Osteocyte (in vitro differentiated cells): Measurements from ENCODE around the gene TAC4. TPM values are rescaled to one million over a fixed set of nuclear protein-coding genes. Genes with fewer than 3 reads are reported as not detected.

Experiments used
- DNase-seq: peaks from one replicate; pipeline ENCODE4 v3.0.0; 2021; ENCODE audit warnings: mixed read lengths; ENCODE audit not compliant: unreplicated experiment; ENCODE audit errors: extremely low spot score
- H3K27ac Mint-ChIP-seq: one replicate; pipeline ENCODE4 v1.8.0; 2021; ENCODE audit warnings: mild to moderate bottlenecking, mixed read lengths; ENCODE audit not compliant: unreplicated experiment
- H3K27me3 Mint-ChIP-seq: one replicate; pipeline ENCODE4 v1.8.0; 2021; ENCODE audit warnings: mixed read lengths; ENCODE audit not compliant: unreplicated experiment
- H3K36me3 Mint-ChIP-seq: one replicate; pipeline ENCODE4 v1.8.0; 2021; ENCODE audit warnings: mixed read lengths; ENCODE audit not compliant: unreplicated experiment
- H3K4me1 Mint-ChIP-seq: one replicate; pipeline ENCODE4 v1.8.0; 2021; ENCODE audit warnings: mixed read lengths; ENCODE audit not compliant: unreplicated experiment
- H3K4me3 Mint-ChIP-seq: one replicate; pipeline ENCODE4 v1.8.0; 2021; ENCODE audit warnings: mild to moderate bottlenecking, moderate library complexity, mixed read lengths; ENCODE audit not compliant: unreplicated experiment
- H3K9me3 Mint-ChIP-seq: one replicate; pipeline ENCODE4 v1.8.0; 2021; ENCODE audit warnings: mixed read lengths; ENCODE audit not compliant: unreplicated experiment
- total RNA-seq: library from RNA; stranded (reverse); gene quantifications from 2 replicates; pipeline ENCODE4 v1.2.1, GENCODE V29; 2021
- TF ChIP-seq, protein P1 (sequence below): fragments of 200-600 bp; sonication (generic); IDR thresholded peaks from 2 replicates; pipeline ENCODE4 v1.5.0; 2021; ENCODE audit warnings: antibody characterized with exemption, mild to moderate bottlenecking, moderate library complexity

The TAC4 gene
- total RNA-seq, 1 donor from 2014 or later, result not detected

DNA sequence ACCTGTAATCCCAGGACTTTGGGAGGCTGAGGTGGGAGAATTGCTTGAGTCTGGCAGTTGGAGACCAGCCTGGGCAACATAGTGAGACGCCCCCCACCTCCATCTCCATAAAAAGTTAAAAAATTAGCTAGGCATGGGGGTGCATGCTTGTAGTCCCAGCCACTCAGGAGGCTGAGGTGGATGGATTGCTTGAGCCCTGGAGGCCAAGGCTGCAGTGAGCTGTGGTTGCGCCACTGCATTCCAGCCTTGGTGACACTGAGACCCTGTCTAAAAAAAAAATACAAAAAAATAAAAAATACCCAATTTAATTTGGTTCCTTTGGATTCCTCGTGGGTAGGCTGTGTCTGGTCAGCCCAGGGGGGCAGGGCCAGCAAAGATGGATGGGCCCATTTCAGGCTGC, 26.1 kb upstream of the TAC4 start:
- TF ChIP-seq, protein P1, sequence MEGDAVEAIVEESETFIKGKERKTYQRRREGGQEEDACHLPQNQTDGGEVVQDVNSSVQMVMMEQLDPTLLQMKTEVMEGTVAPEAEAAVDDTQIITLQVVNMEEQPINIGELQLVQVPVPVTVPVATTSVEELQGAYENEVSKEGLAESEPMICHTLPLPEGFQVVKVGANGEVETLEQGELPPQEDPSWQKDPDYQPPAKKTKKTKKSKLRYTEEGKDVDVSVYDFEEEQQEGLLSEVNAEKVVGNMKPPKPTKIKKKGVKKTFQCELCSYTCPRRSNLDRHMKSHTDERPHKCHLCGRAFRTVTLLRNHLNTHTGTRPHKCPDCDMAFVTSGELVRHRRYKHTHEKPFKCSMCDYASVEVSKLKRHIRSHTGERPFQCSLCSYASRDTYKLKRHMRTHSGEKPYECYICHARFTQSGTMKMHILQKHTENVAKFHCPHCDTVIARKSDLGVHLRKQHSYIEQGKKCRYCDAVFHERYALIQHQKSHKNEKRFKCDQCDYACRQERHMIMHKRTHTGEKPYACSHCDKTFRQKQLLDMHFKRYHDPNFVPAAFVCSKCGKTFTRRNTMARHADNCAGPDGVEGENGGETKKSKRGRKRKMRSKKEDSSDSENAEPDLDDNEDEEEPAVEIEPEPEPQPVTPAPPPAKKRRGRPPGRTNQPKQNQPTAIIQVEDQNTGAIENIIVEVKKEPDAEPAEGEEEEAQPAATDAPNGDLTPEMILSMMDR, result no peak

DNA sequence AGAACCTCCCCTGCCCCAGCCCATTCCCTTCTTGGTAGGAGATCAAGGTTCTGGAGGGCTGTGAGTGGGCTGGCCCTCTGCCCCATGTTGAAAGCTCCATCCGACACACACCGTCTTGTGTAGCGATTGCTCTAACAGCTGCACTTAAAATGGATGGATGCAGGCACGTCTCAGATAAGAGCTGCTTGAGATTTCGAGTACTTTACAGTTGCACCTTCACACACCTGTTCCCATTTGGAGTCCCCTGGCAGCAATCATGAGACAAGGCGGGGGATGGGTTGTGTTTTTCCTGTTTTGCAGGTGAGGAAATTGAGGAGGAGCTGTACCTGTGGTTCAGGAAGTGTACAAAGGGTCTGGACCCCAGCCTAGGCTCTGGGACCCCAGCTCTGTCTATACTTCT, 25.6 kb upstream of the TAC4 start:
- no peak overlapping the region for H3K27ac Mint-ChIP-seq
- no peaks in the 10 kb centered on the region for H3K4me1 Mint-ChIP-seq
- no peaks in the 10 kb centered on the region for H3K9me3 Mint-ChIP-seq
- TF ChIP-seq, protein P1, result no peak
- peaks cover 38% of the 10 kb centered on the region for H3K27me3 Mint-ChIP-seq
- no peak overlapping the region for H3K4me3 Mint-ChIP-seq
- H3K36me3 Mint-ChIP-seq, result no peaks in the 10 kb centered on the region
- DNase-seq, result no peak

More for the DNA sequence above, 26.1 kb upstream of the TAC4 start:
- Mint-ChIP-seq H3K27ac (no peak overlapping the region), H3K9me3 (no peaks in the 10 kb centered on the region), H3K36me3 (no peaks in the 10 kb centered on the region), H3K4me1 (no peaks in the 10 kb centered on the region), H3K27me3 (peaks cover 35% of the 10 kb centered on the region), H3K4me3 (no peak overlapping the region)
- DNase-seq, result no peak

DNA sequence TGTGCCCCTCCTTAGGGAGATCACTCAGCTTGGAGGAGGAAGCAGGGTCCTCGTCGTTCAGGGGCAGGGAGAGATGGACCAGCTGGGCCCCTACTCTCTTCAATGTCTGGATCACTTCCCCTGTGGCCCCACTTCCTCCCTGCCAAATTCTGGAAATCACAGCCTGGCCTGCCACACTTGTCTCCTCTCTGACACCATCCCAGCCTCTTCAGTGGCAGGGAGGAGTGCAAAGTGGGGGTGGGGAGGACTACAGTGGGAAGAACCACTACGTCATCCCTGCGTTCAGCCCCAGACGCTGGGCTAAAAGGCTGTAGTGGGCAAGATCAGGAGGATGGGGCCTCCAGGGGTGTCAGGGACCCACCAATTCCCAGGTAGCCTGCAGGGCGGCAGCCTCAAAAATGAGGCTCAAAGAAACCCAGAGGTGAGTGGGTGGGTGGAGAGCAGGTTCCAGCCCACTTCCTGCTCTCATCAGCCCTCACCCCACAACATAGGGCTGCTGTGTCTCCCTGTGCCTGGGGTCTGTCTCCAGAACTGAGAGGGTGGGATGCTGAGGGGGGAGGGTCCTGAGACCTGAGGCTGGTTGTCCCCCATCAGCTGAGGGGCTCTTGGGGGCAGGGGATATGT, 25.0 kb upstream of the TAC4 start:
- no peak for DNase-seq
- Mint-ChIP-seq H3K9me3 (no peaks in the 10 kb centered on the region), H3K4me3 (no peak overlapping the region), H3K4me1 (no peaks in the 10 kb centered on the region), H3K36me3 (no peaks in the 10 kb centered on the region), H3K27me3 (peaks cover 36% of the 10 kb centered on the region), H3K27ac (no peak overlapping the region)
- TF ChIP-seq, protein P1, result no peak

DNA sequence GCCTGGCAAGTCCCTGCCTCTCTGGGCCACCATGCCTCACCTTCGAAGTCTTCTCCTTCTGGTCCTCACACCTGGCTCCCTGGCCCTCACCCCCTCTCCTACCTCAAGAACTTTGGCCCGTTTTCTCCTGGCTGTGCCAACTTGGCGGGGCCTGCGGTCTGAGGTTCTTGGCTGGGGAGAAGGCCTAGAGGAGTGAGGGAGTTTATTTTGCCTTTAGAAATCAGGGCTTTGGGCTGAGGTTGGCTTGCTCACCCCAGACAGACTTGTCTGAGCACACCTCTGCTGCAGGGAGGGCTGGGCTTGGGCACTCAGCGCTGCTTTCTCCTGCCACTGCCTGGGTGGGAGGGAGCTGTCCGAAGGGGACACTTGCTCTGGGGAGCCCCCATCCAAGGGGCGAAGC, 23.3 kb upstream of the TAC4 start:
- H3K36me3 Mint-ChIP-seq, result no peaks in the 10 kb centered on the region
- no peak for DNase-seq
- H3K4me3 Mint-ChIP-seq, result no peak overlapping the region
- H3K27me3 Mint-ChIP-seq, result peaks cover 34% of the 10 kb centered on the region
- no peaks in the 10 kb centered on the region for H3K4me1 Mint-ChIP-seq
- TF ChIP-seq, protein P1, result no peak
- H3K27ac Mint-ChIP-seq, result no peak overlapping the region
- no peaks in the 10 kb centered on the region for H3K9me3 Mint-ChIP-seq

DNA sequence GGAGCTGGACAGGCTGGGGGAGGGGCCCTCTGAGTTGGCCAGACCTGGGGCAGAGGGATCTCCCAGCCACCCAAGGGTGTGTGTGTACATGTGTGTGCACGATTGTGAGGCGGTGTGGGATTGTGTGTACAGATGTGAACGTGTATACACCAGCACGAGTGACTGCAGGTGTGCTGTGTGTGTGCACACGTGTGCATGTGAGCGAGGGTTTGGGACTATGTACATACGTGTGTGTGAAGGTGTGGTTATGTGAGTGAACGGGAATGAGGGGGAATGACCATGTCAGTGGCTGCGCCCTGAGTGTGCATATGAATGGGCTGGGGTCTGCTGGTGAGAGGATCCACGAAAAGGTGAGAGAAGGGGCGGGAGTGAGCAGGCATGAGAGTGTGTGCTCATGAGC, 22.4 kb upstream of the TAC4 start:
- TF ChIP-seq, protein P1, result no peak
- DNase-seq, result no peak
- Mint-ChIP-seq H3K4me3 (no peak overlapping the region), H3K9me3 (no peaks in the 10 kb centered on the region), H3K27ac (no peak overlapping the region), H3K4me1 (no peaks in the 10 kb centered on the region), H3K36me3 (no peaks in the 10 kb centered on the region), H3K27me3 (peaks cover 25% of the 10 kb centered on the region)
